Subcutaneous adipose tissue (tissue), 4 donors: ENCODE results near the gene BAHCC1. TPM values are rescaled to one million over a fixed set of nuclear protein-coding genes. Genes with fewer than 3 reads are reported as not detected.

Source experiments
- CTCF ChIP-seq: fragments of 450-650 bp; IDR thresholded peaks from one replicate; pipeline ENCODE4 v1.5.1; 2016; ENCODE audit warnings: low read depth, mild to moderate bottlenecking, control low read depth, antibody characterized with exemption, moderate library complexity
- total RNA-seq, 4 donors: library from RNA; depleted of rRNA; stranded (reverse); fragments of >200 nt; gene quantifications; one replicate each; pipeline ENCODE4 v1.1.0, GENCODE V29; 2016

Gene BAHCC1
- total RNA-seq, 4 donors from 2014 or later: 2.6 to 24.1 (median 5.7) TPM

GRCh38 chr17:81416612-81417011, 21.4 kb downstream of the BAHCC1 start:
- TF ChIP-seq CTCF: no peak

- no peak for TF ChIP-seq CTCF
These were observed 22.0 kb downstream of the BAHCC1 start for GRCh38 chr17:81417049-81417878.

GRCh38 chr17:81417879-81418709, 22.8 kb downstream of the BAHCC1 start:
- no peak for TF ChIP-seq CTCF

- no peak for TF ChIP-seq CTCF
These were observed 23.6 kb downstream of the BAHCC1 start for GRCh38 chr17:81418710-81419318.

GRCh38 chr17:81419319-81419885, 24.1 kb downstream of the BAHCC1 start:
- TF ChIP-seq CTCF: no peak

GRCh38 chr17:81419886-81420768, 24.9 kb downstream of the BAHCC1 start:
- no peak for TF ChIP-seq CTCF
